DND-41 (cell line): Measurements from ENCODE around the gene EMC8.

Source experiments
- CTCF ChIP-seq: IDR thresholded peaks from 2 replicates; pipeline ENCODE4 v1.5.1; 2012; ENCODE audit warnings: borderline replicate concordance, low read length, moderate library complexity, mild to moderate bottlenecking; ENCODE audit not compliant: poor library complexity, severe bottlenecking; ENCODE audit errors: extremely low read depth
- EZH2 ChIP-seq: IDR thresholded peaks from 3 replicates; pipeline ENCODE4 v1.6.1; 2012; ENCODE audit warnings: borderline replicate concordance, low read depth, mild to moderate bottlenecking, moderate library complexity, low read length, inconsistent platforms; ENCODE audit not compliant: severe bottlenecking

DNA sequence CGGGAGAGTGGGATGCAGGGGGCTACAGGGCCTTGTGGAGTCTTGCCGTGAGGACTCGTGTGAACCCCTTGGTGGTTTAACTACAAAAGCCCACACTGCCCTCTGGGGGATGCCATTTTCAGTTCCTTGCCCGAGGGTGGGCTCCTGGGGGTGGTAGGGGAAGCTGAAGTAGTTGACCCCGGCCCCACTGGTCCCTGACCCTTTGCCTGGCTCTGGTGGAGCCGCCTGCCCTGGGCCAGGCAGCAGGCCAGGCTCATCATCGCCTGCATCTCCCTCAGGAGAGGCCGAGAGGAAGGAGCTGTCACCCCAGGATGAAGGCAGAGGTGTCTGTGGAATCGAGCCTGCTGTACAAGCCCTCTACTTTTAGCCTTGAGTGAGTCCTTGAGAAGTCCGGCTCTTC is 10.3 kb upstream of the EMC8 start:
- TF ChIP-seq CTCF (no peak), EZH2 (no peak)
